Endothelial cell of umbilical vein (primary cell): ENCODE results near the gene GSE1. TPM values are rescaled to one million over a fixed set of nuclear protein-coding genes. Genes with fewer than 3 reads are reported as not detected.

ENCODE experiments used
- BruUV-seq: library from RNA; stranded (reverse); fragments of 400-500 nt; replicated peaks from 2 replicates; lab custom pipeline; 2021; lab: Mats Ljungman, UMichigan
- CTCF ChIA-PET: fragments of 300-600, 350-600 bp; sonication (Branson Sonifier 250); formaldehyde crosslinking; loops from one replicate; lab custom pipeline; 2021; ENCODE audit warnings: antibody characterized with exemption, inconsistent platforms; lab: Charles Lee
- POLR2A ChIA-PET: fragments of 300-600, 350-600 bp; sonication (Branson Sonifier 250); formaldehyde crosslinking; loops from one replicate; lab custom pipeline; 2021; ENCODE audit warnings: antibody characterized with exemption, inconsistent platforms; lab: Charles Lee
- DNase-seq: peaks from one replicate; pipeline ENCODE4 v3.0.0-alpha.2; 2011; ENCODE audit warnings: low read depth, low spot score
- FAIRE-seq: peaks from 2 replicates; lab custom pipeline; 2011; peaks lifted over from hg19 to GRCh38; lab: Jason Lieb, UNC
- H2AFZ ChIP-seq: 2 replicates; pipeline ENCODE4 v1.6.0; 2012; ENCODE audit warnings: low read depth, low read length, control low read depth, inconsistent platforms
- H3K27ac ChIP-seq: 2 replicates; pipeline ENCODE4 v1.5.1; 2011; ENCODE audit warnings: low read depth, mild to moderate bottlenecking, control low read depth, low read length, moderate library complexity; ENCODE audit not compliant: insufficient read depth
- H3K27me3 ChIP-seq, 2 experiments: 2 replicates each; pipeline versions ENCODE4 v1.6.0 to v1.6.1; 2011; ENCODE audit warnings: low read length in 2 of 2, mixed read lengths in 1 of 2; ENCODE audit not compliant: control insufficient read depth in 2 of 2, insufficient read depth in 2 of 2
- H3K36me3 ChIP-seq, 2 experiments: 2 replicates in 1 of 2; 3 replicates in 1 of 2; pipeline ENCODE4 v1.5.1; 2011; ENCODE audit warnings: low read length in 2 of 2, mild to moderate bottlenecking in 1 of 2, moderate library complexity in 1 of 2; ENCODE audit not compliant: control insufficient read depth in 2 of 2, insufficient read depth in 2 of 2; ENCODE audit errors: extremely low read depth in 1 of 2
- H3K4me1 ChIP-seq: 3 replicates; pipeline ENCODE4 v1.5.1; 2011; ENCODE audit warnings: mild to moderate bottlenecking, low read length; ENCODE audit not compliant: control insufficient read depth, insufficient read depth; ENCODE audit errors: extremely low read depth
- H3K4me2 ChIP-seq: 2 replicates; pipeline ENCODE4 v1.6.1; 2011; ENCODE audit warnings: low read length, control low read depth, mixed read lengths; ENCODE audit not compliant: insufficient read depth
- H3K4me3 ChIP-seq, 3 experiments: fragments of 200-600 bp in 1 of 3; sonication (generic), shearing (Covaris generic) in 1 of 3; replicated peaks in 1 of 3; 2 replicates each; pipeline ENCODE4 v1.5.1; 2011 to 2016; ENCODE audit warnings: control low read depth in 3 of 3, low read length in 3 of 3, mild to moderate bottlenecking in 2 of 3, inconsistent platforms in 1 of 3, low read depth in 1 of 3, moderate library complexity in 1 of 3; ENCODE audit not compliant: insufficient read depth in 1 of 3
- H3K79me2 ChIP-seq: 2 replicates; pipeline ENCODE4 v1.6.0; 2012; ENCODE audit warnings: low read length, inconsistent platforms; ENCODE audit not compliant: control insufficient read depth, insufficient read depth
- H3K9ac ChIP-seq: replicated peaks from 2 replicates; pipeline ENCODE3; 2011; ENCODE audit warnings: low read length, control low read depth; ENCODE audit not compliant: insufficient read depth; ENCODE audit errors: extremely low read depth
- H3K9me1 ChIP-seq: replicated peaks from 3 replicates; pipeline ENCODE4 v1.6.0; 2011; ENCODE audit warnings: mild to moderate bottlenecking, low read length; ENCODE audit not compliant: control insufficient read depth, insufficient read depth; ENCODE audit errors: extremely low read depth
- H3K9me3 ChIP-seq: replicated peaks from 2 replicates; pipeline ENCODE4 v1.5.1; 2012; ENCODE audit warnings: low read length, inconsistent platforms; ENCODE audit not compliant: control insufficient read depth, insufficient read depth
- H4K20me1 ChIP-seq: replicated peaks from 2 replicates; pipeline ENCODE3; 2011; ENCODE audit warnings: mild to moderate bottlenecking, low read length; ENCODE audit not compliant: control insufficient read depth, insufficient read depth; ENCODE audit errors: extremely low read depth
- EZH2 ChIP-seq: IDR thresholded peaks from 2 replicates; pipeline ENCODE4 v1.6.1; 2012; ENCODE audit warnings: borderline replicate concordance, low read depth, mild to moderate bottlenecking, moderate library complexity, low read length, inconsistent platforms; ENCODE audit not compliant: severe bottlenecking
- FOS ChIP-seq: IDR thresholded peaks from 2 replicates; pipeline ENCODE4 v1.6.1; 2011; ENCODE audit warnings: mild to moderate bottlenecking, low read length, moderate library complexity, borderline replicate concordance; ENCODE audit not compliant: insufficient read depth
- GATA2 ChIP-seq: IDR thresholded peaks from 2 replicates; pipeline ENCODE4 v1.7.0; 2011; ENCODE audit warnings: low read depth, mild to moderate bottlenecking, moderate library complexity, mixed read lengths, low read length; ENCODE audit not compliant: insufficient read length, insufficient read depth
- JUN ChIP-seq: IDR thresholded peaks from 2 replicates; pipeline ENCODE4 v1.6.1; 2011; ENCODE audit warnings: borderline replicate concordance, low read depth; ENCODE audit not compliant: insufficient read length, insufficient read depth
- MYC ChIP-seq: IDR thresholded peaks from one replicate; pipeline ENCODE4 v1.6.1; 2011; ENCODE audit warnings: mild to moderate bottlenecking, low read depth, low read length
- dilution Hi-C: fragments of 300-500 bp; cut with MboI; formaldehyde crosslinking; loops from one replicate; pipeline ENCODE4 v1.15.0; 2019; ENCODE audit warnings: low sequenced_read_pairs; ENCODE audit not compliant: extremely low pct_ligation_motif_present
- intact Hi-C: fragments of 100-400 bp; cut with micrococcal nuclease; formaldehyde crosslinking; loops from one replicate; pipeline ENCODE4 v1.10.0; 2022
- polyA plus RNA-seq, 4 experiments: library from polyadenylated mRNA; depleted of rRNA in 3 of 4; stranded (reverse) in 3 of 4; unstranded in 1 of 4; fragments of >200 nt; gene quantifications; 2 replicates each; pipeline versions ENCODE4 v1.2.1 to v1.2.3, GENCODE V29; 2011 to 2012; ENCODE audit warnings: missing spikeins in 1 of 4
- total RNA-seq: library from RNA; stranded (reverse); gene quantifications from 2 replicates; pipeline ENCODE4 v1.2.3, GENCODE V29; 2021
- TF ChIP-seq, protein P1 (sequence below): IDR thresholded peaks from 2 replicates; pipeline ENCODE4 v1.6.1; 2011; ENCODE audit not compliant: insufficient read depth, insufficient read length
- TF ChIP-seq, protein P2 (sequence below), 2 donors: IDR thresholded peaks; 1 replicate in 1 of 2; 2 replicates in 1 of 2; pipeline ENCODE4 v1.5.1; 2011; ENCODE audit warnings: low read length in 2 of 2, mild to moderate bottlenecking in 2 of 2, moderate library complexity in 2 of 2, control low read depth in 1 of 2, inconsistent platforms in 1 of 2, low read depth in 1 of 2; ENCODE audit not compliant: insufficient read depth in 1 of 2; ENCODE audit errors: extremely low read depth in 1 of 2

The GSE1 gene
- total and polyA plus RNA-seq, 2 donors (not counting 3 experiments of a cell fraction or from before 2014, with no cell fraction given) = 4.2 to 18.3 TPM

DNA sequence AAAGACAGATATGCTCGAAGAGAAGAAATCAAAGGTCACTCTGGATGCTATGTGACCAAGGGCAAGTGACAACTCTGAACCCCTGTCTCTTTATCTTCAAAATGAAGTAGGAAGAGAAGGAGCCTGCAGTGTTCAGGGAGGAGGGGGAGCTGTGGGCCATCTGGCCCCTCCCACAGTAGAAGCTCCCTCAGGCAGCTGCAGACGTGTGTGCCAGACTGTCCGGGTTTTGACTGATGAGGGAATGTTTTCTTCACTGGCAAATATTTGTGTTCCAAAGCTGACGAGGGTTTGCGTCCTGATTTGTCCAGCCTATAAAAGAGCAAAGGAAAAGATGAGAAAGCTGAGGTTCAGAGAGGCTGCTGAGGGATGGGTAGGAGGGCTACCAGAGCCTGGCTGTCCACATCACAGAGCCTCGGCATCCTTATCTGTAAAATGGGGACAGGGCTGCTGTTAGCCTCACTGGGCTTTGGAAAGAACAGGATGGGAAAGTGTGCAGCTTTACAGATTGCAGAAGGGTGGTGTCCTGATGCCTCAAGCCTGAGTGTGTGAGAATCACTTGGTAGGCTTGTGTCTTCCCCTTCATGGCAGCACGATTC lies 77.4 kb downstream of the GSE1 start:
- intact Hi-C loops = no loop called here
- H3K27ac ChIP-seq = no peak overlapping the region
- no peak for FAIRE-seq

More for the DNA sequence above, 77.4 kb downstream of the GSE1 start:
- Histone ChIP-seq H3K36me3 (no peaks in the 10 kb centered on the region), H3K9me3 (no peaks in the 10 kb centered on the region), H3K79me2 (peaks cover 1% of the 10 kb centered on the region), H3K4me3 (no peak overlapping the region), H4K20me1 (no peaks in the 10 kb centered on the region), H3K9me1 (no peaks in the 10 kb centered on the region), H3K9ac (no peak overlapping the region), H2AFZ (no peak overlapping the region), H3K27me3 (no peaks in the 10 kb centered on the region), H3K4me2 (no peak overlapping the region), H3K4me1 (no peaks in the 10 kb centered on the region)
- ChIA-PET CTCF (interaction anchor here (2.0 to 2.3 kb wide), 2 partner anchors 25 to 27 kb away, joined by 6 to 9 read pairs; no protein-coding TSS in a partner anchor), POLR2A (no interaction called here)
- no peak for TF ChIP-seq FOS
- TF ChIP-seq EZH2 = no peak
- no peak for TF ChIP-seq MYC
- no peak for TF ChIP-seq GATA2
- TF ChIP-seq, protein P1, sequence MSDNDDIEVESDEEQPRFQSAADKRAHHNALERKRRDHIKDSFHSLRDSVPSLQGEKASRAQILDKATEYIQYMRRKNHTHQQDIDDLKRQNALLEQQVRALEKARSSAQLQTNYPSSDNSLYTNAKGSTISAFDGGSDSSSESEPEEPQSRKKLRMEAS = no peak
- TF ChIP-seq JUN = no peak
- TF ChIP-seq, protein P2, sequence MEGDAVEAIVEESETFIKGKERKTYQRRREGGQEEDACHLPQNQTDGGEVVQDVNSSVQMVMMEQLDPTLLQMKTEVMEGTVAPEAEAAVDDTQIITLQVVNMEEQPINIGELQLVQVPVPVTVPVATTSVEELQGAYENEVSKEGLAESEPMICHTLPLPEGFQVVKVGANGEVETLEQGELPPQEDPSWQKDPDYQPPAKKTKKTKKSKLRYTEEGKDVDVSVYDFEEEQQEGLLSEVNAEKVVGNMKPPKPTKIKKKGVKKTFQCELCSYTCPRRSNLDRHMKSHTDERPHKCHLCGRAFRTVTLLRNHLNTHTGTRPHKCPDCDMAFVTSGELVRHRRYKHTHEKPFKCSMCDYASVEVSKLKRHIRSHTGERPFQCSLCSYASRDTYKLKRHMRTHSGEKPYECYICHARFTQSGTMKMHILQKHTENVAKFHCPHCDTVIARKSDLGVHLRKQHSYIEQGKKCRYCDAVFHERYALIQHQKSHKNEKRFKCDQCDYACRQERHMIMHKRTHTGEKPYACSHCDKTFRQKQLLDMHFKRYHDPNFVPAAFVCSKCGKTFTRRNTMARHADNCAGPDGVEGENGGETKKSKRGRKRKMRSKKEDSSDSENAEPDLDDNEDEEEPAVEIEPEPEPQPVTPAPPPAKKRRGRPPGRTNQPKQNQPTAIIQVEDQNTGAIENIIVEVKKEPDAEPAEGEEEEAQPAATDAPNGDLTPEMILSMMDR (IDR thresholded peaks at IDR 0.05; ENCODE audit: extremely low read depth in 1 of 2, insufficient read depth in 1 of 2, low read depth in 1 of 2, low read length in 2 of 2) = no peak
- DNase-seq = no peak
- BruUV-seq = no TSS peak
- dilution Hi-C loops = no loop called here
